ENCODE data around the gene CKAP5.

The CKAP5 gene

DNA sequence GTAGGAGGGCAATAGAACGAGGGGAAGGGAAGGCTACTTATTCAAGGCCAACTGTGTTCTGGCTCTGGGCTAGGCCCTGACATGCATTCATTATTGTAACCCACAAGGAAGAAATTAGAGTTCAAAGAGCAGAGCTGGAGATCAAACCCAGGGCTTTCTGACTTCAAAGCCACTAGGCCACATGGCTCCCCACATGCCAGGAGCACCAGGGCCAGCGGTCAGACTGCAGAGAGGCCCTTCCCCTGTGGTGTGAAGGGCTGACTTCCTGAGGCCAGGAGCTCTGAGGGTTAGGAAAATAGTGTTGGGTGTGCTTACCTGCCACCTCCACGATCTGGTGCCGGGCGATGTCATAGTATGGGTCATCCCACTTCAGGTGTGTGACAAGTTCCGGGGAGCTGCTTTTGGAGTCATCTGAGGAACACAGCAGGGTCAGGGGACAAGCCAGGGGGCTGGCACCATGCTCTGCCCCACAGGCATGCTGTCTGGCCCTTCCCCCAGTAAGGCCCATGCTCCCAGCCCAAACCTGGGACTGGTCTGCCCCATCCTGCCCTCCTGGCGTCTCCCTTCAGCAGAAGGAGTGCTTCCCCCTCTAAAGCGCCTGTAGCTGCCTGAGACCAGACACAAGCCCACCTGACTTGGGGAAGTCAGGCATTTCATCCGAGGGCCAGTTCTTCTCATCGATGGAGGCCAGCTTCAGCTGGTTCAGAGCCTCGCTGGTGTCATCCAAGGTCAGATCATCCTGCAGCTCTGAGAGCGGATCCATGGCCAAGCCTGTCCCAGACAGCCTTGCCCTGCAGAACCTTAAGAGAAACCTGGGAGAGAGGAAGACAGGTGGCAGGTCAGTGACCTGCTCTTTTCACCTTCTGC is 150.5 kb downstream of the CKAP5 start:
- no peak for DNase-seq

DNA sequence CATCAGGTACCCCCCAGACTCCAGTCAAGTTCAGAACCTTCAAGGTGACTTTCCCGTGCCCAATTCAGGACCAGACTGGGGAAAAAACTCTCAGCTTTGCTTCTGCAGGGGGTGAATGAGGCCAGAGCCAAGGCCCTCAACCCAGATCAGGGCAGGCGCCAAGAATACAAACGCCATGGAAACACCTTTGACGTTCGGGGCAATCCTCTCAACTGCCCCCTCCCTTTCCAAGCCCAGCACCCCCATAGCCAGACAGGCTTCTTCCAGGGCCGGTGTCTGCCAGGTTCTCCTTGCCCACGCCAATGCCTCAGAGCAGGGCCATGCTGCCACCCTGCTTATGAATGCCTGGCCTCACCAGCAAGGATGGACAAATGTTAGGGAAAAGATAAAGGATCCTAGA is 151.5 kb downstream of the CKAP5 start:
- no peak for DNase-seq

DNA sequence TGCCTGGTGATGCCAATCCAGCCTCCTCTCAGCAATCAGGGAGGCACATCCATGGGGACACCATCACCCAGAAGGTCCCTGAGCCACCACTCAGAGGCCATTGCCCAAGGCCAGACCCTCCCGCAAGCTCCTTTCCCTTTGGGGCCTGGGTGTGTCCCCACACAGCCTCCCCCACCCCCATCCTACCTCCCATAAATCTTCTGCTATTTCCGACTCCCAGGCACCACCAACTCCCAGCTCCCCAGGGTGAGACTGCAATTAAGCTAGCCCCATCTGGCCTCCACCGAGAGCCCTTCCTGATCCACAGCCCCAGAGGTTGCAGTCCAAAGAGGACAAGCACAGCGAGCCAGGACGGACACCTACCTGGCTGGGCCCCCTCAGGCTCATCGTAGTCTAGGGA is 152.0 kb downstream of the CKAP5 start:
- DNase-seq = no peak

DNA sequence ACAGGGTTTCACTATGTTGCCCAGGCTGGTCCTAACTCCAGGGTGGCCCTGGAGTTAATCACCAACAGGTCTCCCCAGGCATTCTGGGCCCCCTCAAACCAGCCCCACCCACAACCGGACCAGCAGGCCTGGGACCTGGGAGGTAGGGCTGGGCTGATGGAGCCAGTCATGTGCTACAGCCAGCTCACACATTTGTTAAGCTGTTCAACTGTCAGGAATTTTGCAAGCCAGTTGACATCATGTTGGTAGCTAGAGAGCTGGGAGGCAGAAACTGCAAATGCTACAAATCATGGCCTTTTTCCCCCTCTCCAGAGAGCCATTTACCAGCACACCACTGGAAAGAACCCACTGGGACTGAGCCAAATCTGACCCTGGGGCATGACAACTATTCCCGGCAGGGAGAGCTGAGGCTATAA is 152.5 kb downstream of the CKAP5 start:
- no peak for DNase-seq
